Measurements from ENCODE around the gene PTPRO.

PTPRO gene

GRCh38 chr12:15575671-15576541, 253.6 kb downstream of the PTPRO start:
- no peak for DNase-seq

GRCh38 chr12:15580431-15580830, 258.1 kb downstream of the PTPRO start:
- peak; percentile 9 to 44 for DNase-seq

DNA sequence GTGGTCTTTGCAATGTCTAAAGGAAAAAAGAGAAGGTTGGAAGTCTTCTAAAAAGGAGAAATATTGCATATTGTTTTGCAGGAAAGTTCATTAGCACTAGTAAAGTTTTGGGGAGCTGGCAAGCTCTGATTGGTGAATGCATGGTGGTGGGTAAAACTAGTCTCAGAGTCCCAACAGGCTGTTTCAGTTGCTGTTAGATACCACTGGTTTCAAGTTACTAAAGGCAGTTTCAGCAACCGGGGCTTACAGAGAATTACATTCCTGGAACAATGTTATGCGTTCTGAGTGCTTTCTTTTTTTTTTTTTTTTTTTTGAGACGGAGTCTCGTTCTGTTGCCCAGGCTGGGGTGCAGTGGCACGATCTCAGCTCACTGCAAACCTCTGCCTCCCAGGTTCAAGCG, 258.7 kb downstream of the PTPRO start:
- no peak for DNase-seq

GRCh38 chr12:15583804-15584203, 261.5 kb downstream of the PTPRO start:
- no peak for DNase-seq

- DNase-seq, result peak; percentile 35 to 63
Measured at GRCh38 chr12:15584366-15585041, 262.2 kb downstream of the PTPRO start.

- no peak for DNase-seq
Measured at GRCh38 chr12:15589328-15590032, 267.2 kb downstream of the PTPRO start.

DNA sequence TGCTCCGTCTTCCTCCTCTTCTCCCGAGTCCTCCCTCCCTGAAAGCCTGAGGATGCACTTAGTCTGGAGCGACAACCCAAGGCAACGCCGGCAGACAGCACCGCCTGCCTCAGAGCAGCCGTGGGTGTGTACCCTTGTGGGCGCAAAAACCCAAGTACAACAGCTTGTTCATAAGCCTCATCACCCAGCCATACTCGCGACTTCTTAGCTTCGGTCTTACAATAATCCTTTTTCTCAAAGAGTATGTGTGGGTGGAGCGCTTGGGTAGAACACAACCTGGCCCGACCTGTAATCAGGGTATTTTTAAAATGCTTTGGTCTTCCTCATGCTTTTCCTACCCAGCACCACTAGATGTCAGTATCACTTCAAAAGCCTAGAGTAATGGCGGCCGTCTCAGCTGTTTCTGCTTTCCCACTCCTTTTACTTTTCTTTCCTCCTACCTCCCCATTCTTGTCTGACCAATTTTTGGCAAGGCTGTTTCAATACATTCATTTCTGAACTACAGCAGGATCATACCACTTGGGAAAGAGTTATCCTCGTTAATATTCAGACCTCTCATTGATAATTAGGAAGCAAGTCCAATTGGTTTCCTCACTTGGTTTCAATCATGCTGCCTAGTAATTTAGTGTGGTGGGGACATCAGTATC, 268.0 kb downstream of the PTPRO start:
- peak; percentile 40 to 75 for DNase-seq

DNA sequence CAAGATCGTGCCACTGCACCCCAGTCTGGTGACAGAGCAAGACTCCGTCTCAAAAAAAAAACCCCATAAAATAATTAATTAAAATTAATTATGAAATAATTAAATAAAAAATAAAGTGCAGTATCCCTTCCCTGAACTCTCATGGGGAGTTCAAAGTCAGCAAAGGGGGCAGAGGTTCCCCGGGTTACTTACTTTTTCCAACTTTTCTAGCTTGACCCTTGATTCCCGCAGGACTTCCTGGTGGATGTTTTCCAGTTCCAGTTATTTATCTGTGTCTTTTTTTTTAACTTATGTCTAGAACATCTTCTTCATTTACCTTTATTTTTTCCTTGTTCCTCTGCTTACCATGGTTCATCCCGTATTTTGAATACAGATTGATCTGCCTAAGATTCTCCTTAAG, 269.5 kb downstream of the PTPRO start:
- DNase-seq, result no peak

- no peak for DNase-seq
Measured at GRCh38 chr12:15592934-15593333, 270.6 kb downstream of the PTPRO start.

DNA sequence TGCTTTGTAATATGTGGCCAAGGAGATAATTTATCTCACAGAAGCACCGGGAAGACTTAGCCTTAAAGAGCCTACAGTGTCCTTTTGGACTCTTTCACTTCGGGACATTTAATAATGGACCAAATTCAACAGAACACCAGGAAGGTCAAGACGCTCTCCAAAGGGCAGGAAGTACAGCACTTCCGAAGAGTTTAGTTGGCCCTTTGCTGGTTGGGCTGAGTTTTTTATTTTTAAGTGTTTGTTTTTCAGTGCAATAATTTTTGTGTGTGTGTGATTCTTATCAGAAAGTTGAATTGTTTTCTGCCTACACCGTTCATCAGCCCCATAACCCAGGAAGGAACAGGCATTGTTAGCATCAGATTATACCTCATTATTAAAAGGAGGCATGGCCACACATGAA, 273.9 kb downstream of the PTPRO start:
- no peak for DNase-seq

DNA sequence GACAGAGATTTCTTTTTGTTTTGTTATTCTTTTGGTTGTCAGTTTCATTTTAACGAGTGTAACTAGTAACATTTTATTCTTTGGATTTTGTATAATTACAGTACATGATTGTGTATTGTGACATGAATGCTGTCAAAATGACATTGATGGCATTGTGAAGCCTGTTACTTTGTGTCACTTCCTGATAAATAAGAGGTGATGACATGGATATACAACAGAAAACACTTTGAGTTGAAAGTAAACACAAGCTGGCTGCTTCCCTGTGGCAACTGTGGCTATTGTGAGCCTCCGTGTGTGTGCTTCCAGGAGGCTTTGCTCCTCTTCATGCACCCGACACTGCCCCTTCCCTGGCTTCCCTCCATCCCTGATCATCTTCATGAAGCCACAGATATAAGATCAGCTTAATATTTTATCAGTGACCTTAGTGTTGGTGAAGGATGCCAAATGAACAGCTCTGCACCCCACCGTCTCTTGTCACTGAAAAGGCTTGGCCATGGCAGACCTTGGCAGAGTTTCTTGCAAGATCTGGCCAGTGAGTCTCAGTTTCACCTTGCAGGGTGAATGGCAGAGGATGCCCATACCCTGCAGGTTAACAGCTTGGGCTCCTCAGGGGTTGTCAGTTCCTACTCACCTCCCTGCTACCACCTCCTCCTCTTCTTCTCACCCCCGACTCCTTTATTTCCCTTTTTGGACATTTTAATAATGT, 275.0 kb downstream of the PTPRO start:
- no peak for DNase-seq

DNA sequence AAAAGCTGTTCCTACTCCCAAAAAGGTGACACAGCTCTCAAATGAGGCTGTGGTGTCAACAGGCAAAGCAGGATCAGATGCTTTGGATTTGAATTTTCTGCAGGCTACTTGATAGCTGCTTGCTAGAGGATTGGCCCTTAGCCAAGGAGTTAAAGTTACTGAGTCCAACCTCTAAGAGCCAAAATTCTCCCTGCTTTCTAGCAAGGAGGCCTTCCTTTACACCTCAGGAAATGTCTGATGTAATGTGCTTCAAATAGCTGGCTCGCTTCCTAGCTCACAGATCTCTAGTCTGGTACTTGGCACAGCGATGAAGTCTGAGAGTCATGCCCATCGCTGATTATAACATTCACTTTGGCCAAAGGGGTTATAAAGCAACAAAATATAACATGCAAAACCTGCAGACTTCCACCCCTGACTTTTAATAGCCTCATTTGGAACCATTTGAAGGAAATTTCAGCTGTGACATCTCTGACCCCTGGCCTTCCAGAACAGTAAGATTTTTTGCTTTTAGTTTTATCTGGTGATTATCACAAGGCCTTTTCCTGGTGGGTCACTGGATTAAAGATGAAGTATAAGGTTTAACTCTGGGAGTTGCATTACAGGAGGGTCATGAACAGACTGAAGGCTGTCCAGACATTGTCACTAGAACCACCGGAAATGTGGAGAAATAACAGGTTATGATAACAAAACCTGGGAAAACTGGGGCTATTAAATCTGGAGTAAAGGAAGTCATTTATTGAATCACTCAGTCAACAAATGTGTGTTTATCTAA, 277.1 kb downstream of the PTPRO start:
- no peak for DNase-seq

DNA sequence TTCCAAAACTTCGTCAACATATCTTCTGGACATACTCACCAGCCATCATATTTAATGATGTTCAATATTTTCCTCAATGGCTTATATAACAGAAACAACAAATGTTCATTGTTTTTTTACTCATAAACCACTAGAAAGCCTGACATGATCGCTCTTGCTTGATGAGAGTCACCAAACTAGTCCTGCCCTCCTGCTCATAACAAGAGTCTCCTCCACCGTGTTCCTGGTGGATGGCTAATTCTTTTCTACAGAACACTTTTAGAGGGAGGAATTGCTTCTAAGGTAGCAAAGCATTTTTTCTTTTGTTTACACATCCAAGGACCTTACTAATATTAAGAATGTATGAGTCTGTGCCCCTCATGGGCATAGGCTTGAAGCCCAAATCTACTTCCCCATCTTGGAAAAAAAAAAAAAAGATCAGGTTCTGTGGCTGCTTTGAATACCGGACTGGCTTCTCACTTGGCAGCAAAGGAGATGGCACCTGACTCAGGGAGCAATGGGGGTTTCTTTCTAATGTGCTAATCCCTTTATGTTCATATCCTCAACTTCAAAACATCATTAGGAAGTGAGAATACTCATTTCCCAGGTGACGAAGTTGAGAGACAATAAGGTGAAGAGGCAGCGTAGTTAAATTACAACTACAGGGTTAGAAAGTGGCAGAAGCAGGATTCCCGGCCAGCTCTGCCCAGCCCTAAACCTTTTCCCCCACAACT, 278.1 kb downstream of the PTPRO start:
- DNase-seq, result no peak

GRCh38 chr12:15601210-15601800, 279.0 kb downstream of the PTPRO start:
- peak in 1 of 2 donors; percentile 23 for DNase-seq

DNA sequence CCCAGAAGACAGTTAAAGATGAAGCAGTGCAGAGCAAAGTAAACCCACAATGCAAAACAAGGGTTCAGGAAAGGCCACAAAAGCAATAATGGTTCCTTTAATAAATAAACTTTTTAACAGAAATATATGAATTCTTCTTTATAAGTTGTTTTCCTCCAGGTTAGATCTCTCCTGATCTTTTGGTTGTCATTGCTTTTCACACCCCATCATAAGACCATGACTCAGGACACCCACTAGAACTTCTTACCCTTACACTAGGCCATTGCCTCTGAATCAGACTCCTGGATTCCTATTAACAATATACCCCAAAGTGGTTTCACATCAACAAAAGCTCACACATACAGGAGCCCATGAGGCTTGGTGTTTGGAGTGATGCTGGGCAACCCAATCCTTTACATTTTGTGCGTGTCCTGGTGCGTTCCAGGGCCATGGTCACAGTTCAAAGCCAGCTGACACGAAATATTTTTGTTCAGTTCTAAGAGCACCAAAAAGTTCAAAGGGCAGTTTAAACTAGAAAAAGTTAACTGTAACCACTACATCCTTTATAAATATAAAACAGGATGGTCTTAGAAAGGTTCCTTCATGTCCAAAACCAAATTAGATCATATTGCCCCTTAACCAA, 279.9 kb downstream of the PTPRO start:
- no peak for DNase-seq

DNA sequence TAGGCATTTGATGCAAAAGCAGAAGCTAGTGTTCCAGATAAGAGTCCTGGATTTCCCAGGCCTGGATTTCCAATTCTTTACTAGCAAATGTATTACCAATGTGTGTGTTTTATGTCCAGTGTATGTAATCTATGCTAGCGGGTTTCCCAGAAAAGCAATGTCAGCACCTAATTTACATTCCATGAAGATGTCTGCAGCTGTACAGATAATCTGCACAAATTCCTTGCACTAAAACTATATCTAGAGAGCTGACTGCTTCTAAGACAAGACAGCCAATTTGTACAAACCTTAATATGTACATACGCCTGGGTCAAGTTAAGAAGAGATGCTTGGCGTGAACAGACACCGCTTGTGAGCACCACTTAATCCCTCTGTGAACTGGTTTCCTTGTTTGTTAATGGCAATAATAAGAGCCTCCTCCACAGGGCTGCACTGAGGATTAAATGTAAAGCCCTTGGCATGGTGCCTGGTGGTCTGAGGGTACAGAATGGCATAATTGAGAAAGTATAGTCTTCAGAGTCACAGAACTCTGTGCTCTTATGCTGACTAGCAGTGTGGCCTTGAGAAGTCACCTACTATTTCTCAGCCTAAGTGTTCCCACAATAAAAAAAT, 281.3 kb downstream of the PTPRO start:
- DNase-seq, result no peak

DNA sequence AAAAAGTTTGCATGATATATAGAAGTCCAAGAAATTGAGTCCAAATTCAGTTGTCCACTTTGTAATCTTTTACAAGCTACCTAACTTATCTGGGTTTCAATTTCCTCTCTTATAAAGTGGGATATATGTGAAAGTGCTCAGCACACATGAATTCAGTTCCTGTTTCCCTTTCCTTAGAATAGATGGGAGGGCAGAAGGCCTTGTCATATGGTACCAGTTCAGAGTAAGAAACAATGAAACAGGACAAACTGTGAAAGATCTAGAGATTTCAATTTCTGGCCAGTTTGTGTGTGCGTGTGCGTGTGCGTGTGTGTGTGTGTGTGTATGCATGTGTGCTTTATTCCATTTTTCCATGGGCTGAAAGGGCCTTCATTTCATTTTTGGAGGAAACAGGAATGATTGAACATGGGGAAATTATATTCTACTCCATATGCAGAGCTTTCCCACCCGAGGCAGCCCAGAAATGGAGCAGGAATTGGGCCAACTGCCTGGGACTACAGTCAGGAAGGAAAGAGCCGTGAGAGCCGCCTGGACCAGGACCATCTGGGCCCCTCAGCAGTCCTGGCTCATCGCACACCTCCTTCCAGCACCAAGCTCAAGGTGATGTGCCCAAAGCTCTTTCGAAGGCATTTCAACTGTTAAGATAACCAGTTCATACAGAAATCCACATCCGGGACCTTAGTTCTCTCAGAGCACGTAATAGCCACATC, 283.7 kb downstream of the PTPRO start:
- DNase-seq, result no peak

DNA sequence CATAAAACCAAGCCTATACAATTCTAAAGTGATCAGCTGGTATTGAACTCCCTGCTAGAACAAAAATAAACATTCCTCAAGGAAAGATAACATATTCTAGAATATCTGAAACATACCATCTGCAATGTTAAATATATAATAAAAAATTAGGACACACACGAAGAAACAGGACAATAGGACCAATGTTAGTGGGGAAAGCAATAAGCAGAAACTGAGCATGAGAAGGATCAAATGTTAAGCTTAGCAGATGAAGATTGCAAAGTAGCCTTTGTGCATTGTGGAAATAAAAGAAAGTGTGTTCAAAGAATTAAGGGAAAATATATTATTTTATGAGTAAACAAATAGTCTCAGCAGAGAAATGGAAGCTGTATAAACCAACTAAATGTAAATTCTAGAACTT, 286.1 kb downstream of the PTPRO start:
- DNase-seq, result no peak

DNA sequence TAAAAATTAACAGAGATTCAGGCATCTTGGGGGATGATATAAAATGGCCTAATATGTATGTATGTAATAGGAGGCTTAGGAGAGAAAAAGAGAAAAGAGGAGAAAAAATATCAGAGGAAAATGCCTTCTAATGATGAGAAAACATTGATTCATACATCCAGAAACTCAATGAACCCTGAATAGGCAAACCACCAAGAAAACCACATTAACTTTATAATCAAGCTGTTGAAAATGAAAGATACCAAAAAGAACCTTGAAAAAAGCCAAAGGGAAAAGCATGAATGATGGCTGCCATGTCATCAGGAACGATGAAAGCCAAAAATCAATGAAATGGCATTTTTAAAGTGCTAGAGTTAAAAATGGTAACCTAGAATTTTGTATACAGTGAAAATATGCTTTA, 286.6 kb downstream of the PTPRO start:
- no peak for DNase-seq

Data from CD4-positive, alpha-beta T cell treated with Interferon alpha-2 for 1 hour (primary cell).